HepG2 (cell line): ENCODE results near the gene KRT17. TPM values are rescaled to one million over a fixed set of nuclear protein-coding genes. Genes with fewer than 3 reads are reported as not detected.
"Not testable (repeated sequence)": the region's sequence is repeated elsewhere in the genome, so short reads cannot be mapped to it uniquely, and the experiment has no call there.

Experiments used
- ATAC-seq: fragments of 200-7000 bp; cut with Tn5 transposase; 3 replicates; pipeline ENCODE4 v1.9.1; 2020; ENCODE audit warnings: mild to moderate bottlenecking, moderate library complexity
- BruUV-seq: library from RNA; stranded (reverse); fragments of 400-500 nt; replicated peaks from 2 replicates; lab custom pipeline; 2021; lab: Mats Ljungman, UMichigan
- CTCF ChIA-PET: fragments of 300-600 bp; formaldehyde crosslinking; extraction: SDS; loops from one replicate; lab custom pipeline; 2021; ENCODE audit warnings: low total read pairs, inconsistent platforms, low intra/inter-chr PET ratio; lab: Yijun Ruan, JAX
- POLR2A ChIA-PET: fragments of 350-600 bp; sonication (Branson Sonifier 250); formaldehyde crosslinking; loops from one replicate; lab custom pipeline; 2020; ENCODE audit warnings: antibody characterized with exemption, inconsistent platforms; lab: Yijun Ruan, JAX
- DNase-seq: peaks from one replicate; pipeline ENCODE4 v3.0.0-alpha.2; 2015; ENCODE audit warnings: low spot score
- FAIRE-seq: peaks from 3 replicates; lab custom pipeline; 2011; peaks lifted over from hg19 to GRCh38; lab: Jason Lieb, UNC
- H2AFZ ChIP-seq: one replicate; pipeline ENCODE4 v1.6.1; 2011; ENCODE audit warnings: low read length, inconsistent platforms
- H3K27ac ChIP-seq: fragments of 300-600 bp; 3 replicates; pipeline ENCODE4 v1.8.0; 2011; ENCODE audit warnings: mixed run types, mild to moderate bottlenecking, mixed read lengths, low read length, inconsistent platforms; ENCODE audit not compliant: insufficient read depth; ENCODE audit errors: extremely low read length
- H3K27me3 ChIP-seq, 2 experiments: fragments of 200-600 bp in 1 of 2; 2 replicates in 1 of 2; 3 replicates in 1 of 2; pipeline versions ENCODE4 v1.6.0 to v1.8.0; 2011; ENCODE audit warnings: low read length in 2 of 2, mild to moderate bottlenecking in 2 of 2, moderate library complexity in 2 of 2, inconsistent platforms in 1 of 2; ENCODE audit not compliant: insufficient read depth in 2 of 2, control insufficient read depth in 1 of 2
- H3K36me3 ChIP-seq, 2 experiments: fragments of 200-600 bp in 1 of 2; replicated peaks in 1 of 2; 2 replicates in 1 of 2; 3 replicates in 1 of 2; pipeline versions ENCODE4 v1.5.1 to v1.8.0; 2011; ENCODE audit warnings: low read length in 2 of 2, inconsistent platforms in 1 of 2; ENCODE audit not compliant: insufficient read depth in 2 of 2, control insufficient read depth in 1 of 2
- H3K4me1 ChIP-seq: 2 replicates; pipeline ENCODE4 v1.5.1; 2012; ENCODE audit warnings: low read length, inconsistent platforms; ENCODE audit not compliant: insufficient read depth
- H3K4me2 ChIP-seq: 2 replicates; pipeline ENCODE4 v1.6.0; 2011; ENCODE audit warnings: low read depth, low read length, inconsistent platforms
- H3K4me3 ChIP-seq, 3 experiments: fragments of 200-600 bp in 1 of 3; sonication (generic), shearing (Covaris generic) in 1 of 3; replicated peaks in 1 of 3; 2 replicates each; pipeline ENCODE4 v1.5.1; 2011 to 2016; ENCODE audit warnings: low read length in 3 of 3, inconsistent platforms in 2 of 3, low read depth in 2 of 3, mild to moderate bottlenecking in 2 of 3, control low read depth in 1 of 3, mixed read lengths in 1 of 3; ENCODE audit not compliant: insufficient read depth in 1 of 3
- H3K79me2 ChIP-seq: one replicate; pipeline ENCODE4 v1.6.1; 2011; ENCODE audit warnings: low read length, inconsistent platforms; ENCODE audit not compliant: insufficient read depth
- H3K9ac ChIP-seq: 2 replicates; pipeline ENCODE4 v1.6.0; 2011; ENCODE audit warnings: mild to moderate bottlenecking, low read depth, low read length, inconsistent platforms; ENCODE audit not compliant: insufficient read depth
- H3K9me3 ChIP-seq: 2 replicates; pipeline ENCODE4 v1.5.1; 2012; ENCODE audit warnings: mild to moderate bottlenecking, low read length
- H4K20me1 ChIP-seq: 2 replicates; pipeline ENCODE4 v1.6.0; 2011; ENCODE audit warnings: inconsistent platforms, mild to moderate bottlenecking, low read length, moderate library complexity; ENCODE audit not compliant: insufficient read depth
- WGBS: methylation state at CpG from one replicate; pipeline ENCODE4 v1.1.6; 2017; ENCODE audit warnings: low lambda C conversion rate; 5-methylcytosine and 5-hydroxymethylcytosine counted together
- in situ Hi-C: cut with HindIII; loops from 2 replicates; pipeline ENCODE4 v1.10.0; 2017; ENCODE audit warnings: low pct_unique_long_range_greater_than_20kb; ENCODE audit not compliant: extremely low pct_ligation_motif_present
- intact Hi-C: fragments of 100-400 bp; cut with micrococcal nuclease; formaldehyde crosslinking; loops from one replicate; pipeline ENCODE4 v1.10.0; 2022; ENCODE audit not compliant: unreplicated experiment
- polyA plus RNA-seq, 8 experiments: library from polyadenylated mRNA; depleted of rRNA in 3 of 8; stranded (reverse) in 7 of 8; unstranded in 1 of 8; fragments of >200 nt; fragmentation: Illumina TruSeq in 4 of 8; extraction: Trizol in 4 of 8; gene quantifications; 2 replicates each; pipeline versions ENCODE4 v1.2.1 to v1.2.3, GENCODE V29; 2011 to 2016; ENCODE audit warnings: low read depth in 4 of 8, missing spikeins in 1 of 8, mixed read lengths in 1 of 8; ENCODE audit not compliant: insufficient read depth in 1 of 8
- total RNA-seq, 5 experiments: library from RNA; depleted of rRNA; stranded (reverse); fragments of >200 nt; fragmentation: Illumina TruSeq; extraction: Trizol; gene quantifications; 2 replicates each; pipeline ENCODE4 v1.2.3, GENCODE V29; 2016; ENCODE audit warnings: low read depth in 1 of 5

Gene KRT17
- total and polyA plus RNA-seq, 2 of the 13 experiments (the other 11 are each of a cell fraction or from before 2014, with no cell fraction given), result 0.38 to 0.82 TPM

DNA sequence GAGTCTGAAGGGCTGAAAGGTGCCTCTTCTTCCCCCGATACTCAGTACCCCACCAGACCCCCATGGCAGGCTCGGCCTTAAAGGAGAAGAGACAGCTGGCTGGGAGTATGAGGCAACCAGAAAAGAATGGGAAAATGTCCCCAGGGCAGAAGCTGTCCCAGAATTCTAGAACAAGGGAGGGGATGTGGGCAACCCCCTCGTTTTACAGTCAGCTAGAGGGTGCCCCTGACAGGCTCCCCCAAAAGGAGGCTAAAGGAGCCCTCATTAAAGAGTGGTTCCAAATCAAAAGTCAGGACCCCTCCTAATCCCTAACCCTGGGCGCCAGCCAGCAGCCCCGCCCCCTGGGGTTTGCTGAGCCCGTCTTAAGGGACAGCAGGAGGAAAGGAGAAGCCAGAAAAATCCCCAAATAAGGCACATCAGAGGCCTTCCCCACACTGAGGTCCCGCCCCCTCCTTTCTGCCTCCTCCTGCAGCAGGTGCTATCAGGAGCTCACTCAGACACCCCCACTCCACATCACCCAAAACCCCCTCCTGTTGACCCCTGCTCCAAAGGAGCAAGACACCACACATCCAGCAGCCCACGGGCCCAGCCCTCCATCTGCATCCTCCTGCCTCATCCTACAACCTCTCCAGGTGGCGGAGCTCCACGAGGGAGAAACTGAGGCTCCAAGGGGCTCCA is 1.1 kb downstream of the KRT17 start:
- DNase-seq, H4K20me1 ChIP-seq, H3K36me3 ChIP-seq, BruUV-seq, H3K27ac ChIP-seq, H3K79me2 ChIP-seq, H3K4me3 ChIP-seq, H3K4me1 ChIP-seq, H3K4me2 ChIP-seq, CTCF ChIA-PET, H3K9me3 ChIP-seq, H2AFZ ChIP-seq, H3K9ac ChIP-seq, in situ Hi-C loops, POLR2A ChIA-PET, intact Hi-C loops, FAIRE-seq, ATAC-seq: not testable (repeated sequence)
- WGBS, result 9% methylated on average over 8 of the region's 10 CpGs
- H3K27me3 ChIP-seq, result peaks cover 10 to 48% of the 10 kb centered on the region in 2 experiments; a peak in 4 of 5 replicates

DNA sequence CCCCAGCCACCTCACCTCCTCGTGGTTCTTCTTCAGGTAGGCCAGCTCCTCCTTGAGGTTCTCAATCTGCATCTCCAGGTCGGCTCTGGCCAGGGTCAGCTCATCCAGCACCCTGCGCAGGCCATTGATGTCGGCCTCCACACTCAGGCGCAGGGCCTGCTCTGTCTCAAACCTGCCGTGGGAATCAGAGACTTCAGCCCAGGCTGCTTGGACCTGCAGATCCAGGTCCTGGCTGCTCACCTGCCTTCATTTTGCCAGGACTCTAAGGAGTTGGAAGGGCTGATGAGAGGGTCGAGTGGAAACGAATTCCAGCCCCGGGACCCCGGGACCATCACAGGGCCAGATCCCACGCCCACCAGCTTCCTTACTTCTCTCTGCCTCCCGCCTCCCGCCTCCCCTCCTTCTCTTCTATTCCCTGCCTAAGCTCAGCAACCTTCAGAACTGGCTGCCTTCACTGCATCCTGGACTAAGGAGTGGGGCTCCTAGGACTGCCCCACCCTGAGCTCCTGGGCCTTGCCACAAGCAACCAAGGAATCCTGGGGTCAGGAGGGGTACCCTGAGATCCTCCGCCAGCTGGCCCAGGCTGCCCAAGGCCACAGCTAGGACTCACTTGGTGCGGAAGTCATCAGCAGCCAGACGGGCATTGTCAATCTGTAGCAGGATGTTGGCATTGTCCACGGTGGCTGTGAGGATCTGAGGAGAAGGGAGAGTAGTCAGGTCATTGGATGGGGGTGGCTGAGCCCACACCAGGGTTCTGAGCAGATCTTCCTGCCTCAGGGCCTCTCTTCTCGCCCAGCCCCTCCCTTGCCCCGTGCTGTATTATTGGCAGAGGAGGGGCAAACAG is 1.8 kb downstream of the KRT17 start:
- H3K4me2 ChIP-seq, CTCF ChIA-PET, H2AFZ ChIP-seq, H3K9ac ChIP-seq, H3K4me3 ChIP-seq, BruUV-seq, H4K20me1 ChIP-seq, H3K79me2 ChIP-seq, in situ Hi-C loops, FAIRE-seq, intact Hi-C loops, ATAC-seq, H3K27ac ChIP-seq, H3K4me1 ChIP-seq, DNase-seq, POLR2A ChIA-PET, H3K36me3 ChIP-seq, H3K9me3 ChIP-seq: not testable (repeated sequence)
- peaks cover 13 to 46% of the 10 kb centered on the region in 2 experiments; a peak in 4 of 5 replicates for H3K27me3 ChIP-seq
- 28% methylated on average over 19 of the region's 19 CpGs for WGBS
